Dendritic cell treated with granulocyte-macrophage colony-stimulating factor and Interleukin-4, amounts not matched to agents 40 ng/mL and 50 ng/mL, for 4 days (primary cell): ENCODE data around the gene GPR107.
A peak's percentile ranks its signal among the peaks of the same experiment; 100 is the strongest.

Source experiments
- H3K27ac Mint-ChIP-seq: one replicate; pipeline ENCODE4 v1.8.0; 2022; ENCODE audit warnings: mild to moderate bottlenecking, mixed read lengths
- H3K27me3 Mint-ChIP-seq: one replicate; pipeline ENCODE4 v1.8.0; 2022; ENCODE audit warnings: mild to moderate bottlenecking, mixed read lengths
- H3K36me3 Mint-ChIP-seq: one replicate; pipeline ENCODE4 v1.8.0; 2022; ENCODE audit warnings: low read depth, mixed read lengths
- H3K4me1 Mint-ChIP-seq: one replicate; pipeline ENCODE4 v1.8.0; 2022; ENCODE audit warnings: low read depth, mixed read lengths
- H3K4me3 Mint-ChIP-seq: one replicate; pipeline ENCODE4 v1.8.0; 2022; ENCODE audit warnings: mild to moderate bottlenecking, moderate library complexity, mixed read lengths
- H3K9me3 Mint-ChIP-seq: one replicate; pipeline ENCODE4 v1.8.0; 2022; ENCODE audit warnings: mixed read lengths
- intact Hi-C: fragments of 100-400 bp; cut with micrococcal nuclease; formaldehyde crosslinking; loops from one replicate; pipeline ENCODE4 v1.15.0; 2022

GPR107 gene

GRCh38 chr9:130129432-130130061, 75.8 kb downstream of the GPR107 start:
- H3K27me3 Mint-ChIP-seq, result no peaks in the 10 kb centered on the region
- peaks cover 45% of the 10 kb centered on the region for H3K4me1 Mint-ChIP-seq
- H3K9me3 Mint-ChIP-seq, result no peaks in the 10 kb centered on the region
- intact Hi-C loops, result no loop called here
- no peak overlapping the region for H3K4me3 Mint-ChIP-seq
- peaks cover 99% of the 10 kb centered on the region for H3K36me3 Mint-ChIP-seq
- peak overlapping the region; percentile 94 for H3K27ac Mint-ChIP-seq

DNA sequence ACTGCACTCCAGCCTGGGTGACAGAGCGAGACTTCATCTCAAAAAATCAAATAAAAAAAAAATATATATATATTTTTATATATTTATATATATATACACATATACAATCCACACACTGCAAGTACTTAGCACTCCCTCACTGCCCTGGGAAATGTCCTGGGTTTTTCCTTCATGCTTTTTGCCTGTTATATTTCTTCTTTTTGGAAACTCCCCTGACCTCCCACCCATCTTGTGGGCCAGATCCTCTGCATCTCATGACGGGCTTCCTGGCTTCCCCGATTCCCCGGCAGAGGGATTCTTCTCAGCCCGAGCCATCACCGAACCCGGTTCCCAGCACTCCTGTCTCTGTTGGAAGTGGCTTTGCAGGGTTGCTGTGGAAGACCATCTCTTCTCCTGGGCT, 79.0 kb downstream of the GPR107 start:
- Mint-ChIP-seq H3K9me3 (no peaks in the 10 kb centered on the region), H3K36me3 (peaks cover 98% of the 10 kb centered on the region), H3K27ac (no peak overlapping the region), H3K4me1 (peaks cover 62% of the 10 kb centered on the region), H3K4me3 (no peak overlapping the region), H3K27me3 (no peaks in the 10 kb centered on the region)
- intact Hi-C loops, result no loop called here

DNA sequence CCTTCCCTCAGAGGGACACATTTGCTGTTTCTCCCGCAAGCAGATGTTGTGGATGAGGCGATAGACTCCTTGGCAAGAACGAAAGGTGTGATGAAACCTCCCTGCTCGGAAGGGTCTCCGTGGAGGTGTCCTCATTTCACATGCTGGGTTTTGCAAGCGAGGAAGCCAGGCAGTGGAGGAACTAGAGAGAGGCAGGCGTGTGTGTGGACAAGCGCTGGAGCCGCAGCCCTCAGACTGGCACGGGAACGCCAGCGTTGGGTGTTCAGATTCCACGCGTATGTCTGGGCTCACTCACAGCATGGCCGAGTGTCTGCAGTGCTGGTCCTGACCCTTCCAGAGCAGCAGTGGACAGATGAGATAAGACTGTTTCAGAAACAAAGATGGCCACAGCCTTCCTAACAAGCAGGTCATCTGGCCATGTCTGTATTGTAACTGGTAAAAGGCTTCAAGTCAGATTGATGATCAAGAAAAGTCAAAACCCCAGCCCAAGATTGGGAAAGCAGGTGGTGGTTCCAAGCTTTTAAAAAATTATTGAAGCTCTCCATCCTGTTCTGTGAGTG, 83.5 kb downstream of the GPR107 start:
- Mint-ChIP-seq H3K36me3 (peaks cover 65% of the 10 kb centered on the region), H3K4me3 (peak overlapping the region; percentile 9), H3K9me3 (no peaks in the 10 kb centered on the region), H3K27ac (no peak overlapping the region), H3K4me1 (peaks cover 62% of the 10 kb centered on the region), H3K27me3 (peaks cover 3% of the 10 kb centered on the region)
- intact Hi-C loops, result no loop called here

GRCh38 chr9:130137641-130138081, 84.0 kb downstream of the GPR107 start:
- Mint-ChIP-seq H3K4me1 (peaks cover 62% of the 10 kb centered on the region), H3K36me3 (peaks cover 60% of the 10 kb centered on the region), H3K4me3 (peak overlapping the region; percentile 13), H3K9me3 (no peaks in the 10 kb centered on the region), H3K27me3 (peaks cover 5% of the 10 kb centered on the region), H3K27ac (peak overlapping the region; percentile 57)
- intact Hi-C loops, result no loop called here

GRCh38 chr9:130138171-130138653, 84.5 kb downstream of the GPR107 start:
- peaks cover 10% of the 10 kb centered on the region for H3K27me3 Mint-ChIP-seq
- peaks cover 63% of the 10 kb centered on the region for H3K4me1 Mint-ChIP-seq
- intact Hi-C loops, result no loop called here
- peaks cover 54% of the 10 kb centered on the region for H3K36me3 Mint-ChIP-seq
- peak overlapping the region; percentile 57 for H3K27ac Mint-ChIP-seq
- H3K9me3 Mint-ChIP-seq, result no peaks in the 10 kb centered on the region
- no peak overlapping the region for H3K4me3 Mint-ChIP-seq

- Mint-ChIP-seq H3K36me3 (peaks cover 48% of the 10 kb centered on the region), H3K9me3 (no peaks in the 10 kb centered on the region), H3K4me1 (peaks cover 69% of the 10 kb centered on the region), H3K4me3 (no peak overlapping the region), H3K27ac (peak overlapping the region; percentile 18), H3K27me3 (peaks cover 16% of the 10 kb centered on the region)
- intact Hi-C loops, result no loop called here
Measured at GRCh38 chr9:130138791-130139190, 85.1 kb downstream of the GPR107 start.

- intact Hi-C loops, result no loop called here
- peak overlapping the region; percentile 18 for H3K27ac Mint-ChIP-seq
Measured at GRCh38 chr9:130139251-130139650, 85.5 kb downstream of the GPR107 start.

DNA sequence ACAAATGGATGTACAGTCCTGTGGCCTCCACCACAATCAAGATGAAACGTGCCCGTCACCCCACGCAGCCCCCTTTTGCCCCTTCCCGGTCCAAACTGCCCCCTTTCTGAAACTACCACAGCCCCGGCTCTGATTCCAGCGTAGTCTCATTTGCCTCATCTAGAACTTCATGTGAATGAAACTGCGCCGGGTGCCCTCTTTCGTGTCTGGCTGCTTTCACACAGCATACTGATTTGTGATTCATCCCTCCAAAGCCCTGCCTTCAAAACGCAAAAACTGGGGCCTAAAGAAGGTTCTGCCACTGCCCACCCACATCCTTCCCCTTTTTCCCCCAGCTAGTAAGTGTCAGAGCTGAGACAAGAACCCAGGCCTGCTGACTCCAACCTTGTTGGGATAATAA, 87.0 kb downstream of the GPR107 start:
- Mint-ChIP-seq H3K27me3 (peaks cover 32% of the 10 kb centered on the region), H3K4me1 (peaks cover 67% of the 10 kb centered on the region), H3K36me3 (peaks cover 29% of the 10 kb centered on the region), H3K9me3 (no peaks in the 10 kb centered on the region), H3K27ac (peak overlapping the region; percentile 39), H3K4me3 (no peak overlapping the region)
- intact Hi-C loops, result no loop called here

More at GRCh38 chr9:130139251-130139650, 85.5 kb downstream of the GPR107 start:
- Mint-ChIP-seq H3K4me1 (peaks cover 73% of the 10 kb centered on the region), H3K9me3 (no peaks in the 10 kb centered on the region), H3K4me3 (no peak overlapping the region), H3K27me3 (peaks cover 21% of the 10 kb centered on the region), H3K36me3 (peaks cover 44% of the 10 kb centered on the region)

DNA sequence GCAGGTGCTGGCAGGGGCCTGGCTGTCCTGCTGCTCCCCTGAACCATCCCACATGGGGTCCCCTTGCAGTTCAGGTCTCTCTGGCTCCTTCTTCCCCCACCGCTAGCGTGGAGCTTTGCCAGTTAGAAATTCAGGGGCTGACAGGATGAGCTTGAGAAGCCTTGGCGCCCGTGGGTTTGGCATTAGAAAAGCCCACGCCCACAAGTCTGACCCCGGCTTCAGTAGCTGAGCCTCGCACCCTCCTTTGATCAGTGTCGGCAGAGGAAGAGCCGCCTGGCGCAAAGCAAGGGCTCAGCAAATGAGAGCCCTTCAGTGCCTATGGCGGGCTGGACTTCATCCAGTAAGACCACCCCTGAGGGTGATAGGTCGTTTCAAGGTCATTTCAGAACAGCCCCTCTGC, 88.3 kb downstream of the GPR107 start:
- Mint-ChIP-seq H3K36me3 (peaks cover 16% of the 10 kb centered on the region), H3K4me1 (peaks cover 56% of the 10 kb centered on the region), H3K4me3 (no peak overlapping the region), H3K27ac (no peak overlapping the region), H3K9me3 (no peaks in the 10 kb centered on the region), H3K27me3 (peaks cover 40% of the 10 kb centered on the region)
- intact Hi-C loops, result no loop called here

GRCh38 chr9:130142641-130143040, 88.9 kb downstream of the GPR107 start:
- Mint-ChIP-seq H3K9me3 (no peaks in the 10 kb centered on the region), H3K36me3 (peaks cover 10% of the 10 kb centered on the region), H3K27me3 (peaks cover 40% of the 10 kb centered on the region), H3K4me3 (no peak overlapping the region), H3K27ac (no peak overlapping the region), H3K4me1 (peaks cover 50% of the 10 kb centered on the region)
- intact Hi-C loops, result no loop called here

DNA sequence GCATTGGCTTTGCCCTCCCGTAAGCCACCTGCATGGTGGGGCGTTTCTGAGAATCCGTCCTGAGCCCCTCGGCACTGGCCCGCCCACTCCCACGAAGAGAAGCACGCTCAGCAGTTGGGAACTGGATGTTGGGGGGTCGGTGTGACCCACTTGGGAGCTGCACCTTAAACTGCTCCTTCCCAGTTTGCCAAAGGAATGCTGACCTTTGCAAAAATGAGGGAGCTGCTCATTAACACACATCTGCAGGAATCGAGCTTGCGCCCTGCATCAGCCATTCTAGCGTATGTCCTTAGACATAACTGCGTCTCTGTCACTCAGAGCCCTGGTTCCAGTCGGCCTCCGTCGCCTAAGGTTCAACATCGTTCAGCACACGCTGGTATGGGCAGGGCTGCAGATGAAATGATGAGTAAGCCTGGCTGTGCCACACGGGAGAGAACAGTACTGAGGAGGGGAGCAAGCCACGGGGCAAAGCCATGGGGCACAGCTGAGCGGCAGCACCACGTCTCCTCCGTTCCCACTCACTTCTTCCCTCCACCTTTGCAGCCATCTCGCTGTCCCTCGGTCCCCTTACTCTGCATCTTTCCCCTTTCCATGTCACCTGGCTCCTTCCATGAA, 89.7 kb downstream of the GPR107 start:
- no peaks in the 10 kb centered on the region for H3K9me3 Mint-ChIP-seq
- peaks cover 10% of the 10 kb centered on the region for H3K36me3 Mint-ChIP-seq
- H3K4me1 Mint-ChIP-seq, result peaks cover 43% of the 10 kb centered on the region
- H3K27me3 Mint-ChIP-seq, result peaks cover 40% of the 10 kb centered on the region
- intact Hi-C loops, result no loop called here
- no peak overlapping the region for H3K4me3 Mint-ChIP-seq
- H3K27ac Mint-ChIP-seq, result no peak overlapping the region

GRCh38 chr9:130143958-130144366, 90.3 kb downstream of the GPR107 start:
- Mint-ChIP-seq H3K27ac (no peak overlapping the region), H3K4me1 (peaks cover 37% of the 10 kb centered on the region), H3K9me3 (no peaks in the 10 kb centered on the region), H3K36me3 (peaks cover 10% of the 10 kb centered on the region), H3K27me3 (peaks cover 40% of the 10 kb centered on the region), H3K4me3 (peak overlapping the region; percentile 1)
- intact Hi-C loops, result no loop called here

GRCh38 chr9:130144703-130145102, 91.0 kb downstream of the GPR107 start:
- Mint-ChIP-seq H3K36me3 (peaks cover 4% of the 10 kb centered on the region), H3K9me3 (no peaks in the 10 kb centered on the region), H3K4me3 (no peak overlapping the region), H3K27ac (no peak overlapping the region), H3K4me1 (peaks cover 30% of the 10 kb centered on the region), H3K27me3 (peaks cover 40% of the 10 kb centered on the region)
- intact Hi-C loops, result no loop called here

DNA sequence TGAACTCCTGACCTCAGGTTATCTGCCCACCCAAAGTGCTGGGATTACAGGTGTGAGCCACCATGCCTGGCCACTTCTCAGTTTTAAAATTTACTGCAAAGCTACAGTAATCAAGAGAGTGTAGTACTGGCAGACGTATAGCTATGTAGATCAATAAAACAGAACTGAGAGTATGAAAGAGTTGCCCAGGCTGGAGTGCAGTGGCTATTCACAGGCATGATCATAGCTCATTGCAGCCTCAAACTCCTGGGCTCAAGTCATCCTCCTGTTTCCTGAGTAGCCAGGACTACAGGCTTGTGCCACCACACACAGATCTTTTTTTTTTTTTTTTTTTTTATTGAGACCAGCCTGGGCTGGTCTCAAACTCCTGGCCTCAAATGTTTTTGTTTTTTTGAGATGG, 92.0 kb downstream of the GPR107 start:
- Mint-ChIP-seq H3K4me3 (no peak overlapping the region), H3K27me3 (peaks cover 40% of the 10 kb centered on the region), H3K36me3 (no peaks in the 10 kb centered on the region), H3K4me1 (peaks cover 20% of the 10 kb centered on the region), H3K9me3 (no peaks in the 10 kb centered on the region), H3K27ac (no peak overlapping the region)
- intact Hi-C loops, result no loop called here
